ENCODE results near the gene MYT1.

- TF ChIP-seq CTCF (conservative IDR thresholded peaks at IDR 0.05) (no peak), EZH2 (IDR thresholded peaks at IDR 0.05; ENCODE audit: low read depth) (no peak)
Observed at GRCh38 chr20:64264091-64264490, 99.8 kb downstream of the MYT1 start.

Data from PC-9 (cell line).